HL-60/S4 (cell line): ENCODE results near the gene PIMREG.

ENCODE experiments used
- in situ Hi-C: fragments of 300-500 bp; cut with MboI; formaldehyde crosslinking; loops from 2 replicates; pipeline ENCODE4 v1.14.3; 2022; ENCODE audit warnings: low sequenced_read_pairs

Gene PIMREG, protein sequence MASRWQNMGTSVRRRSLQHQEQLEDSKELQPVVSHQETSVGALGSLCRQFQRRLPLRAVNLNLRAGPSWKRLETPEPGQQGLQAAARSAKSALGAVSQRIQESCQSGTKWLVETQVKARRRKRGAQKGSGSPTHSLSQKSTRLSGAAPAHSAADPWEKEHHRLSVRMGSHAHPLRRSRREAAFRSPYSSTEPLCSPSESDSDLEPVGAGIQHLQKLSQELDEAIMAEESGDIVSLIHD

DNA sequence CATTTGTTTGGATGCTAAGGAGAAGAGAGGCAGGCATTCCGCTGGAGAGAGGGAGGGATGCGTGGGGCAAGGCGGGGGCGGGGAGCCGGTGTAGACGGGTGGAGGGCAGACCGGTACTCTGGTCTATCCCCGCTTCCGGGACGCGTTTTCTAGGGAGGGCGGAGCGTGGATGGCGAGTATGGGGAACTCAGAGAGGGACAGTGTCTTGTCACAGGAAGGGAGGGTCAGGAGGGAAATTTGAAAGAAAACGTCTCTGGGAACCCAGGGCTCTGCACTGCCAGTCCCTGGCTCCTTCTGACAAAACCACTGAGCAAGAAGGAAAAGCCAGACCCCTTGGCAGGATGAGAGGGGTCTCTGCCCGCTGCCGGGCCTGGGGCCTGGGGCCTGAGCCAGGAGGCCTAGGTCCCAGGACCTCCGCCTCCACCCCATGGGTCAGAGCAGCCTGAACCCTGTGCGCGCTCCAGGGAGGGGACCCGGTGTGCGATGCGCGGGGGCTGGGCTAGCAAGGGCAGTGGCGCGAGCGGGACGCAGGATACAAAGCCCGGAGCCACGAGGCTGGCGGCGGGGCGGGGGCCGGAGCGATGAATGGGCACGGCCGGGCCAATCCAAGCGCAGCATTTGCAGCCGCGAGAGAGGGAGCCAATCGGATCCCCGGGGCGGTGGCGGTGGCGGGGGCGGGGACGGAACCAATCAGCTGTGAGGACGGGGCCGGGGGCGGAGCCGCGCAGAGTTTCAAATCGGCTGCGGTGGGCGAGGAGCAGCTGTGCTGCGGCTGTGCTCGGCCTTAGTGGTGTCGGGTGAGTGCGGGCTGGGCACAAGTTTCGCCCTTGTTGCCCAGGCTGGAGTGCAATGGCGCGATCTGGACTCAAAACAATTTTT is at the start of gene PIMREG:
TSS of gene PIMREG (plus strand) at position 764 of the 879 bp plus-strand sequence. CDS start 656 bp downstream, outside the sequence.
- in situ Hi-C loops: no loop called here

DNA sequence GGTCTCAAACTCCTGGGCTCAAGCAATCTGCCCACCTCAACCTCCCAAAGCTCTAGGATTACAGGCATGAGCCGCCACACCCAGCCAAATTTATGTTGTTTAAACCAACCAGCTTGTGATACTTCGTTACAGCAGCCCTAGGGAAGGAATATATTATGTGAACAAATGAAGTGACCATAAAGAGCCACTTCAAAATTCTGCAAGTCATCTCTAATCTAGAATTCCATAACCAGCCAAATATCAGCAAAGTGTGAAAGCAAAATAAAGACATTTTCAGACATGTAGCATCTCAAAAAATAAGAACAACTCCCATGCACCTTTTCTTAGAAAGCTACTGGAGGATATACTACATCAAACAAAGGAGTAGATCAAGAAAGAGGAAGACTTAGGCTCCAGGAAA is 45.3 kb upstream of the PIMREG start:
- in situ Hi-C loops: no loop called here

DNA sequence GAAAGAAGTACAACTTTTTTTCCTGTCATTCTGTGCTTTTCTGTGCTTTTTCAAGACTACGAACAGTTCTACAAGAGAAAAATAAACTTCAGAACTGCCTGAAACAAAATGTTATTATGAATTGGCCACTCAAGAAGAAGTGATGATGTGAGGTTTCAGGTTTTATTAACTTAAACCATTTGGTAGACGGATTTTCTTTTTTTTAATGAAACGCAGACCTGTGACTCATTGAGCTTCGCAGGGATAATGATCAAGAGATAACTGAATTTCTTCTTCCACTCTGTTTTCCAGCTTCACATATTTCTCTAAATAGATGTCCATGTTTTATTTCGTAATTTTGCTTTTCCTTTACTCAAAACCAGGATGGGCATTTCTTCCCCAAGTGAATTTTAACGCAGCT is 42.0 kb upstream of the PIMREG start:
- in situ Hi-C loops: no loop called here

DNA sequence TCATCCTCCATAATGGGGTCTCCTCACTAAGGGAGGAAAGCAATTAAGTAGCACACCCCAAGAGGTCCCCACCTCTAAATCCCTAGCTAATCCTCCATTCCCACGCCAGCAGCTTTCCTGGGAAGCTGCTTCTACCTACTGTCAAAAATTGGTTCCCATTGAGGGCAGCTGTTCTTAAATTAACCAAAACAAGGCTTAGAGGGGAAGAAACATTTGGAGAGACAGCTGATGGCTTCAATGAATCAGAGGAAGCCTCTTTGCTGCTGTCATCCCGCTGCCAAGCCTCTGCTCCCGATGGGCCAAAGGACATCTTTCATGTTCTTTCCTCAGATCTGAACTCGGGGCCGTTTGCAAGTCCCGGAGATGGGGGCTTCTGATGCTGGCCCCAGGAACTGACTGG is 36.0 kb upstream of the PIMREG start:
- in situ Hi-C loops: no loop called here

DNA sequence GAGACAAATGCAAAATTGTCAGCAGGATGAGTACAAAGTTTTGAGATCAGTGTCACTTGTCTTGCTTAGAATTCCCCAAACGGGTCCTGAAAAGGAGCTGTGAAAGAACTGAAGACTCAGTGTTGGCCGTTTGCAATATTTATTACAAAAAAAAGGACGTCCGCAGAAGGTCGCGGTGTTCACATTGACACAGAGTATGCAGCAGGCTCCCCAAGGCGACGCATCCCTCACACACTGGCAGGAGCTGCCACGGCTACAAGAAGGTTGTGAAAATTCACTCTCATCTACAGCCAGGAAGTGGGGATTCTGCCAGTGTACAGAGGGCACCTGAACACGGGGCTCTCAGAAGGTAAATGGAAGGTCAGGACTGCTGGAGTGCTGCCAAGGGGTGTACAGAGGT is 35.5 kb upstream of the PIMREG start:
- in situ Hi-C loops: no loop called here

DNA sequence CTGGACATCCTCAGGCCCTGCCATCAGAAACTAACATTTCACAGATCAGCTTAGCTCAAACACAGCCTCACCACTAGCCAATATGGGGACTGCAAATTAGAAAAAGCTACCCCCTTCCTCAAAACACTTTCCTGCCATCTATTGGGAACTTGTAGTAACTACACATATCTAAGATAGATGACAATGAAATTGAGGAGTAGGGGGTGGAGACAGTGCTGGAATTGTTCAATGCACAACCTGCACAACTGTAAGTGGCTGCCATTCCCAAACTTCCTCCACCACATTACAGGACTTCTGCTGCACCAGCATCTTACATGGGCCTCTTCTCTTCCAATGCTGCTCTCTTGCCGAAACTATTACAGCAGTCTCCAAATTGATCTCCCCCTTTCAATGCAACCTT is 31.2 kb upstream of the PIMREG start:
- in situ Hi-C loops: no loop called here

DNA sequence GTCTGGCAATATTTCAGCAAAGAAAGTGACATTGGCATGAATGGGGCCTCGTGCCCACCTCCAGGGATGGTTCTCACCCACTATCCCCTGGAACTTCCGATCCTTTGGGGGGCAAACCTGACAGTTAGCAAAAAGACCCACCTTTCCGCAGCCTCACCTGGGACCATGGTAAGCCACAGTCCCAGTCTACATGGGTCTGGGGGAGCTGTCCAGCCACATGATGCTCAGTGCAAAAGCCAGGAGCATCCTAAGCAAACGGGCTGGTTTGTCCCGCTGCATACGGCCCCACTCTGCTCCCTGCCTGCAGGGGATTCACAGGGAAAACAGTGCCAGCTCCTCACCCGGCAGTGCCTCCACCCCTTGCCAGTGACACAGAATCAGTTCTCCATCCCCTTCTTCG is 28.6 kb upstream of the PIMREG start:
- in situ Hi-C loops: no loop called here

DNA sequence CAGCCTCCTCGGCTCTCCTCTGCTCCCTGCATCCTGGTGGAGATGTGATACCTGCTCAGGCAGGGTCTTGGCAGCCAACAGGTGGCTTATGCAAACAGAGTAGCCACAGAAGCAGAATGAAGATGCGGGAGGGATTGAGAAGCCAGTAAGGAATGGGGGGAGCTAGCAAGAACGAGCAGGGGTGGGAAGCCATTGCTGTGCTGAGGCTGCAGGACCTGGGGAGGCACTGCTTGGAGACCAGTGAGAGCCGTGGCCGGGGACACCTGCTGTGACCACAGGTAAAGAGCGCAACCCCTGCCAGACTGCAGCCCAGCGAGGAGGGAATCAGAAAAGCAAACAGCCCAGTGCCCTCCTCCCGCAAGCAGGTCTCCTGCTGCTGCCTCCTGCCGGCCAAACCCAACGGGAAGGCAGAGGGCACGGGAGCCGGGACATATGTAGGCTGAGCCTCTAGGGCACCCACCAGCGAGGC is 24.0 kb upstream of the PIMREG start:
- in situ Hi-C loops: no loop called here

DNA sequence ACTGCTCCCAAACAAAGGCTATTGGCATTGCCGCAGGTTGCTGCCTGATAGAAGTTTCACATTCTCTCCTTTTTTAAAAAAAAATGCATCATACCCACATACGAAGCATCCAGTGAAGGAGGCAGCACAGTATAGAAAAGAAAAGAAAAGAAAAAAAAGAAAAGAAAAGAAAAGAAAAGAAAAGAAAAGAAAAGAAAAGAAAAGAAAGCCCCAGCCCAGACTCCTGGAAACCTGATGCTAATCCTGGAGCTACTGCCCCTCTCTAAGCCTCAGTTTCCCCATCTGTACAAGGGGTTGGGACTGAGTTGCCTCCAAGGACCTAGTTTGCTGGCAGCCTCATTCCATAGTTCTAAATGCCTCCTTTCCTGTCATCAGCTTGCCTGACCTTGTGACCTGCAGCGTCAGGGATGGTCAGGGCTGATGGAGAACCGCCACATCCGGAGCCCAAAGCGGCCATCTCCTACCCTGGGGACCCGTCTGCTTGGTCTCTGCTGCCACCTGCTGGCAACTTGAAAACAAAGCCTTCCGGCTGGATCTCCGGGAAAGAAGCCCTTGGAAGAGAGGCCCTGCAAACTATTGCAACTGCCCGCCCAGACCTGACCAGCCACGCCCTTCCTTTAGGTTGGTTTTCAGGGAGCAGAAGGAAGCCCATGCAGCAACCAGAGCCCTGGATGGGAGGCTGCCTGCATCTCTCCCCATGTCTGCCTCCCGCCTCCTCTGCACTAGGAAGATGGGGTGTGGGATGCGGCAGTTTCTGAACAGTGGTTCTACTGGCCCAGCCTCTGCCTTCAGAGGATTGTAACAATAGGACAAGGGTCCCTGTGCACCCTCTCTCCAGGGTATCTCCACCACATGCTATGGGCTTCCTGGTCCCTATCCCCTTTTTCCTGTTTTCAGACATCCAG is 22.3 kb upstream of the PIMREG start:
- in situ Hi-C loops: no loop called here

DNA sequence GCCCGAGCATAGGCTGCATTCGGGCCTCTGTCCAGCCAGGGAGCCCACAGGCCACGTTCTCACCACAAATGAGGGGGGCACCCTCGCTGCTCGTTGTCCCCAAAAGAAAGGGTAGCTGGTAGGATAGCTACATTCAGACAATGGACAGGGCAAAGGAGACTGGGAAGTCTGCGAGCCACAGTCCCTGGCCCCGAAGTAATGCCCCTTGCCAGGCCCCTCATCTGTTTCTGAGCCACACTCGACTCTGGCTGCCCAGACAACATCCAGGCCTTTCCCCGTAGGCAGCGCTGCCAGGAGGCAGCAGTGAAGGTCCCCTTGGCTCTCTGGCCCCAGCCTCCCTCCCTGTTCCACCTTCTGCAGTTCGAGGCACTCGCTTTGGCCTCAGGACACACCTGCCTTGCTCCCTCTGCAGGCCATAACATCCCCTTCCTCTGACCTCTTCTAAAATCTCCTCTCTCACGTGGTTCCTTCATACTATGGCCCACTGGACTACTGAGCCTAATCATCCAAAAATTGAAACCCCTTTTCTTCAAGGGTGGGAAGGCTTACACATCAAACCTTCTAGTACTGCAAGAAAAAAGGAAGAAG is 21.5 kb upstream of the PIMREG start:
- in situ Hi-C loops: no loop called here

DNA sequence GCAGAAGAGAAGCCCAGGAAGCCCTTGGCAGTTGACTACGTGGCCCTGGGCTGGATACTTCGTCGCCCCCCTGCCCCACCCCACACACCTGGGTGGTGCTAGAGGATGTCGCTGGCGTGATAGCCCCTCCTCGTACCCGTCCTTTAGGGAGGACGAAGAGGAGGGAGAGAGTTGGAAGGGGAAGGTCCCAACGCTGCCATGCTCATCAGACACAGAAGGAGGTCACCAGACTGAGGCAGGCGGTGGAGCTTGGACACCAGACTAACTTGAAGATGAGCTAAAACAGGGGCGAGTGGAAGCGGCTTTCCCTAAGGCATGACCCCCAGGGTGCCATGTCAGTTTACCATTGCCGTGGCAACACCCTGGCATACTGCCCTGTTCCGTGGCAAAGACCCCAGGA is 20.3 kb upstream of the PIMREG start:
- in situ Hi-C loops: no loop called here

DNA sequence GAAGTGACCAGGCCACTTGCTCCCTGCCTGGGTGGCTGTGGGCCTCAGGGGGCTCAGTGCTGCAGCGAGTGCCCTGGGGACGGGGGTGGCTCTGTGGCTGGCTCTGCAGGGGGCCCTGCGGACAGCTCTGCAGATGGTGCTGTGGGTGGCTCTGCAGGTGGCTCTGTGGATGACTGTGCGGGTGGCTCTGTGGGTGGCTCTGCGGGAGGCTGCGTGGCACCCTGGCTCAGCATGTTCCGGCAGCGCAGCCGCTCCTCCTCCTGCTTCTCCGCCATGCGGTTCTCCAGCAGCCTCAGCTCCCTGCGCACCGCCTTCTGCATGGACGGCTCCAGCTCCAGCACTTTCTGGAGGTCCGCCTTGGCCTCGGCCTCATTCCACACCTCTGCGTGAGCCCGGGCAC is 18.8 kb upstream of the PIMREG start:
- in situ Hi-C loops: no loop called here

DNA sequence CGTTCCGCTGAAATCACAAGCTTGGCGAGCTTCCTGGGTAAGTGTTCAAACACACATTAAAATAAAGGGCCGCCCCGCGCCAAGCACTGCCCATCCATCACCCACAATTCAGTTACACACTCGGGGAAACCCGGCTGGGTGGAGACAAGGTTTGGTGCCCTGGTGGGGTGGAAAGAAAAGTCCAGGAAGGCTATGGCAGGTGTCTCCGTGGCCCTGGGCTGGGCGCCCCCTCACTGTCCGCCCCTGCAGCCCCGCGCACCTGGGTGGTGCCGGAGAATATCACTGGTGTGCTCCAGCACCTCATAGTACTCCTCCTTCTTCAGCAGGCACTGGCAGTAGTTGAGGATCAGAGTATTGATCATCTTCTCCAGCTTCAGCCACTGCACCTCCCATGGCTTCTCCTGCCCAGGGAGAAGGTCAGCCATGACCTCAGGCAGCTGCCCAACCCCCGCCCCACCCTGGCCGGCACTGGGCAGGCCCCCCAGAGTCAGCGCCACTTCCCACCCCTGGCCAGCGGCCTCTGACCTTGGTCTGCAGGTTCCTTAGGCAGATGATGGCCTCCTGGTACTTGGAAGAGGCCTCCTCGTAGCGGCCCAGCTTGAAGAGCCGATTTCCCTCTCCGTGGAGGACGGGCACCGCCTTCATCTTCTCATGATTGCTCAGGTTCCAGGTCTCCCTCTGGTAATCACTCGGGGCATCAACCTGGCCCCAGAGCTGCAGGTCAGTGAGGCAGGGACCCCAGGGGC is 17.7 kb upstream of the PIMREG start:
- in situ Hi-C loops: no loop called here

DNA sequence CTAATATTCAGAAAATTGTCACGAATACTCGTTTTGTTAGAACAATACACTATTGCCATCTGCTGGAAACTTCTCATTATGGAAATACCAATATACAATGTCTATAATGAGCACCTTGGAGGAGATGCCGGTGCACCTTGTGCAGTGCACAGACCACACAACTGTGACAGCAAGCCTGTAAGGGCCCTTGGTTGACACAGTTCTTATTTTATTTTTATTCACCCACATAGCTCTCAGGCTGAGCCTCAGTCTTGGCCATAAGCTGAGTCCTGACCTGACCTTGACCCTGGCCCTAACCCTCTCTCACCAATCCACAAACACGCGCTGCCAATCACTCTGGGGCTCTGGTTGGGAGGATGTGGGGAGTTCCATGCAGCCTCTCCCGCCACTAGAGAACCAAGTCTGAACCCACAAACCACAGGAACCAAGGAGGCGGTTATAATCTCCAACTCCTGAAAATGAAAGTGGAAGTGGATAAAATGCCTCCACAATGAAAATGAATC is 16.9 kb upstream of the PIMREG start:
- in situ Hi-C loops: no loop called here

DNA sequence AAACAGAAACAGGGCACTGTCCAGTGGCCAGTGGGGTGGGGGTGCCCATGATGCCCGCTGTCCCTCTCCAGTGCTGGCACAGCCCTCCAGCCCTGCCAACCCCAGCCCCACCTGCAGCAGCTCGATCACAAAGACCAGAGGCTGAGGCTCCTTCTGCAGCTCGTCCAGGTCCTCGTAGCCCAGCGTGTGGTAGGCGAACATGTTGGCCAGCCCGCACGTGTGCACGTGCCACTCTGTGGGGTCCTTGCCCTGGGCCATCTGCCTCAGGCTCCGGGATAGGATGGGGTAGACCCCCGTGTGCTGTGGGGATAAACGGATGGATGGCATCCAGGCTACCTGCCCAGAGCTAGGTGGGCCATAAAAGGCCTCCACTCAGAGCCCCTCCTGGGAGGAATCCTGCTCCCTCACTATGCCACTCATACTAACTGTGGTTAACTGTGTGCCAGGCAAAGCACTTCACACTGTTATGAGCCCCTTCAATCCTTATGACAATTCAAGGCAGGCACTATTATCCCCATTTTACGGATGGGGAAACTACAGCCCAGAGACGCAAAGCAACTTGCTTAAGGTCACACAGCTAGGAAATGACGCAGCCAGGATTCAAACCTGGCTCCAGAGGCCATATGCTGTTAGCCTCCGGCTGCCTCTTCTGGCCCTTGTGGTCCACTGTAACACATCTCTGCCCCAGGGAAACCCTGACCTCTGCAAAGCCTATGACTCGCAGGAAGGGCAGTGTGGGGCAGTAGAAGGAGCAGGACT is 15.9 kb upstream of the PIMREG start:
- in situ Hi-C loops: no loop called here

DNA sequence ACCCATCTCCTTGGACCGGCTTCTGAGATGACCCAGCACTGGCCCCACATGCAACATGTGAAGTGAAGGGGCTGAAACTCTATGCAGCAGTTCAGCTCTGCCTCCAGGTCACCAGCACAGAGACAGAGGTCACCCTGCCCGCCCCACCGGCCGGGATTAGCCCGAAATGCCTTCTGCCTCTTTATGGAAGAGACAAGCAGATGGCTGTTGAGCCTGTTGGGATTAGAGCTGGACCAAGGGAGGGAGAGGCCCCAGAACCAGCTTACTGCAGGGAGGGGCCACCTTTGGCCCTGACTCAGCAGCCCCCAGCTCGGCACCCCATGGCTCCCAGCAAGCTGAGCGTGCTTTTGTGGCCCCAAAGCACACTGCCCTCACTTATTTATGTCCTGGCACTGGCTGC is 15.0 kb upstream of the PIMREG start:
- in situ Hi-C loops: no loop called here

DNA sequence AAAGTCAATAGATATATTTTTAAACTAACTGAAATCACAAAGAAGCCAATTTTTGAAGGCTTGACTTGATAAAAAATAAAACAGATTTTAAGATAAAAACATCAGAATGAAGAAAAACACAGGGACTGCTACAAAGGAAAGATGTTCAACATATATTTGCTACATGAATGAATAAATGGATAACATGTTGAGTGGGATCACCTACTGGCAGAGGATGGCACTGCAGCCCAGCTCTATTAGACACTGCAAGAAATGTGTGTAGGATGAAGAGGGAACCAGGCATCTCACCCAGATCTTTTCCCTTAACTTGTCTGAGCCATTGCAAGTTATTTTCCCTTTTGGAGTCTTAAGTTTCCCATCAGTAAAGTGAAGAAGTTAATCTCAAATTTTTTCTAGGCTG is 13.5 kb upstream of the PIMREG start:
- in situ Hi-C loops: loop anchor here (10.0 kb wide), 1 partner anchor 846 kb away; the partner anchor contains the start of gene NLRP1

DNA sequence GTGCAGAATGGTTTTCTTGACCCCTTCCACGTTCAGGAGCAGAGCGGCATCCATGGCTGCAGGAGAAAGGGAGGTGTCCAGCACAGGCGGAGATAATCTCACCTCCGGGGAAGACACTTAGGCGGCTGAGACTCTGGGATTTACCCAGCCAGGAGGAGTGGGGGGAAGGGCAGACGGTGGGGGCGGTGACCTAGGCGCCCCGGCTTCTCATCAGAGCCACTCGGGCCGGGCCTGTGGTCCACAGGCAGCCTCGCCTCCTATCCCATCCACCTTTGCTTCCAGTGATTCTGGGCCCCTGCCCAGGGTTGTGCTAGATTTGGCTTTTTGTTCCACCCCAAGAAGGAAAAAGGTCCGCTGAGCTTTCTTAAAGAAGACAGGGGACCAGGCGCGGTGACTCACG is 9.2 kb upstream of the PIMREG start, which contains the start of gene AIPL1:
TSS of gene AIPL1 (minus strand) at position 71 of the 400 bp plus-strand sequence. CDS start at position 54, 17 bp downstream.
- in situ Hi-C loops: loop anchor here (10.0 kb wide), 1 partner anchor 850 kb away; the partner anchor contains the start of gene NLRP1

DNA sequence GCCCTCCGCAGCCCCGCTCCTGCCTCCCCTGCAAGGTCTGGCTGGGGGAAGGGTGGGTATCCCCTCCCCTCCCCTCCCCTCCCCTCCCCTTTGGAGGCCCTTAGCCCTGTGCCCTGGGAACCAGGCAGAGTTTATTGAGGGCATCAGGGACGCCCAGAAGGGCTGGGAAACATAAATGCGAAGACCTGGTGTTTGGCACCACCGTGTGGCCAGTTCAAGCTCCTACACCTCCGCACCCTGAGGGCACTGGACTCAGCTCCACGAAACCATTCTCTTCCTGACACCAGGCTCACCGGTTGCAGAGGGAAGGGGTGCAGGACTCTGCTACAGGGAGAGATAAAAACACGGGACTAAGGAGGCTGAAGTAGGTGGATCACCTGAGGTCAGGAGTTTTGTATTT is 8.3 kb upstream of the PIMREG start:
- in situ Hi-C loops: loop anchor here (10.0 kb wide), 1 partner anchor 851 kb away; the partner anchor contains the start of gene NLRP1
